ENCODE measurements around the gene GOLM1.

The GOLM1 gene

GRCh38 chr9:86079421-86079831, 19.9 kb downstream of the GOLM1 start:
- peaks cover 38% of the 10 kb centered on the region for H3K36me3 ChIP-seq (ENCODE audit: insufficient read depth, low read depth, low read length)
- H3K4me3 ChIP-seq (ENCODE audit: low read length), result no peak overlapping the region
- no peaks in the 10 kb centered on the region for H3K27me3 ChIP-seq (ENCODE audit: insufficient read depth, low read length)
- H3K9ac ChIP-seq (ENCODE audit: low read depth, low read length), result no peak overlapping the region
- no peaks in the 10 kb centered on the region for H3K9me3 ChIP-seq (ENCODE audit: insufficient read depth, low read depth, low read length)
- no peak overlapping the region for H3K27ac ChIP-seq (ENCODE audit: low read length)
- peaks cover 11% of the 10 kb centered on the region for H3K4me1 ChIP-seq (ENCODE audit: insufficient read depth, low read length)

- Histone ChIP-seq H3K27ac (ENCODE audit: low read length) (no peak overlapping the region), H3K36me3 (ENCODE audit: insufficient read depth, low read depth, low read length) (peaks cover 44% of the 10 kb centered on the region)
These were observed 20.6 kb downstream of the GOLM1 start for GRCh38 chr9:86078731-86079130.

GRCh38 chr9:86077276-86077675, 22.1 kb downstream of the GOLM1 start:
- Histone ChIP-seq H3K9ac (ENCODE audit: low read depth, low read length) (no peak overlapping the region), H3K4me1 (ENCODE audit: insufficient read depth, low read length) (peaks cover 7% of the 10 kb centered on the region; the same call in 1 of the 2 replicates), H3K36me3 (ENCODE audit: insufficient read depth, low read depth, low read length) (peaks cover 52% of the 10 kb centered on the region), H3K27me3 (ENCODE audit: insufficient read depth, low read length) (no peaks in the 10 kb centered on the region), H3K4me3 (ENCODE audit: low read length) (no peak overlapping the region), H3K9me3 (ENCODE audit: insufficient read depth, low read depth, low read length) (no peaks in the 10 kb centered on the region), H3K27ac (ENCODE audit: low read length) (no peak overlapping the region)

More at GRCh38 chr9:86078731-86079130, 20.6 kb downstream of the GOLM1 start:
- Histone ChIP-seq H3K4me3 (ENCODE audit: low read length) (no peak overlapping the region), H3K4me1 (ENCODE audit: insufficient read depth, low read length) (peaks cover 9% of the 10 kb centered on the region), H3K27me3 (ENCODE audit: insufficient read depth, low read length) (no peaks in the 10 kb centered on the region), H3K9ac (ENCODE audit: low read depth, low read length) (no peak overlapping the region), H3K9me3 (ENCODE audit: insufficient read depth, low read depth, low read length) (no peaks in the 10 kb centered on the region)

- peaks cover 57% of the 10 kb centered on the region for H3K36me3 ChIP-seq (ENCODE audit: insufficient read depth, low read depth, low read length)
These were observed 23.9 kb downstream of the GOLM1 start for GRCh38 chr9:86075132-86076109.

GRCh38 chr9:86073839-86074238, 25.5 kb downstream of the GOLM1 start:
- no peak overlapping the region for H3K9ac ChIP-seq (ENCODE audit: low read depth, low read length)
- no peak overlapping the region for H3K4me3 ChIP-seq (ENCODE audit: low read length)
- no peaks in the 10 kb centered on the region for H3K4me1 ChIP-seq (ENCODE audit: insufficient read depth, low read length)
- H3K9me3 ChIP-seq (ENCODE audit: insufficient read depth, low read depth, low read length), result no peaks in the 10 kb centered on the region
- peaks cover 57% of the 10 kb centered on the region for H3K36me3 ChIP-seq (ENCODE audit: insufficient read depth, low read depth, low read length)
- no peak overlapping the region for H3K27ac ChIP-seq (ENCODE audit: low read length)
- no peaks in the 10 kb centered on the region for H3K27me3 ChIP-seq (ENCODE audit: insufficient read depth, low read length)

More at GRCh38 chr9:86075132-86076109, 23.9 kb downstream of the GOLM1 start:
- no peak overlapping the region for H3K4me3 ChIP-seq (ENCODE audit: low read length)
- no peak overlapping the region for H3K9ac ChIP-seq (ENCODE audit: low read depth, low read length)
- H3K4me1 ChIP-seq (ENCODE audit: insufficient read depth, low read length), result peaks cover 7% of the 10 kb centered on the region; the same call in 1 of the 2 replicates
- no peak overlapping the region for H3K27ac ChIP-seq (ENCODE audit: low read length)
- H3K9me3 ChIP-seq (ENCODE audit: insufficient read depth, low read depth, low read length), result no peaks in the 10 kb centered on the region
- H3K27me3 ChIP-seq (ENCODE audit: insufficient read depth, low read length), result no peaks in the 10 kb centered on the region

GRCh38 chr9:86072394-86072877, 26.9 kb downstream of the GOLM1 start:
- Histone ChIP-seq H3K27me3 (ENCODE audit: insufficient read depth, low read length) (no peaks in the 10 kb centered on the region), H3K36me3 (ENCODE audit: insufficient read depth, low read depth, low read length) (peaks cover 47% of the 10 kb centered on the region), H3K27ac (ENCODE audit: low read length) (no peak overlapping the region), H3K4me3 (ENCODE audit: low read length) (no peak overlapping the region), H3K9me3 (ENCODE audit: insufficient read depth, low read depth, low read length) (no peaks in the 10 kb centered on the region), H3K4me1 (ENCODE audit: insufficient read depth, low read length) (no peaks in the 10 kb centered on the region), H3K9ac (ENCODE audit: low read depth, low read length) (no peak overlapping the region)

GRCh38 chr9:86069206-86069869, 30.0 kb downstream of the GOLM1 start:
- H3K27ac ChIP-seq (ENCODE audit: low read length), result no peak overlapping the region
- H3K36me3 ChIP-seq (ENCODE audit: insufficient read depth, low read depth, low read length), result peaks cover 23% of the 10 kb centered on the region
- no peaks in the 10 kb centered on the region for H3K9me3 ChIP-seq (ENCODE audit: insufficient read depth, low read depth, low read length)
- H3K9ac ChIP-seq (ENCODE audit: low read depth, low read length), result no peak overlapping the region
- no peaks in the 10 kb centered on the region for H3K4me1 ChIP-seq (ENCODE audit: insufficient read depth, low read length)
- H3K27me3 ChIP-seq (ENCODE audit: insufficient read depth, low read length), result no peaks in the 10 kb centered on the region
- H3K4me3 ChIP-seq (ENCODE audit: low read length), result no peak overlapping the region

GRCh38 chr9:86064220-86064619, 35.1 kb downstream of the GOLM1 start:
- H3K36me3 ChIP-seq (ENCODE audit: insufficient read depth, low read depth, low read length), result peaks cover 4% of the 10 kb centered on the region; the same call in 1 of the 2 replicates
- no peak overlapping the region for H3K9ac ChIP-seq (ENCODE audit: low read depth, low read length)
- H3K9me3 ChIP-seq (ENCODE audit: insufficient read depth, low read depth, low read length), result no peaks in the 10 kb centered on the region
- no peak overlapping the region for H3K27ac ChIP-seq (ENCODE audit: low read length)
- H3K4me1 ChIP-seq (ENCODE audit: insufficient read depth, low read length), result peaks cover 12% of the 10 kb centered on the region; the same call in 1 of the 2 replicates
- H3K27me3 ChIP-seq (ENCODE audit: insufficient read depth, low read length), result no peaks in the 10 kb centered on the region
- H3K4me3 ChIP-seq (ENCODE audit: low read length), result no peak overlapping the region

- Histone ChIP-seq H3K36me3 (ENCODE audit: insufficient read depth, low read depth, low read length) (no peaks in the 10 kb centered on the region), H3K9ac (ENCODE audit: low read depth, low read length) (no peak overlapping the region), H3K4me1 (ENCODE audit: insufficient read depth, low read length) (peaks cover 12% of the 10 kb centered on the region; the same call in 1 of the 2 replicates), H3K27ac (ENCODE audit: low read length) (no peak overlapping the region), H3K27me3 (ENCODE audit: insufficient read depth, low read length) (no peaks in the 10 kb centered on the region), H3K9me3 (ENCODE audit: insufficient read depth, low read depth, low read length) (no peaks in the 10 kb centered on the region), H3K4me3 (ENCODE audit: low read length) (no peak overlapping the region)
These were observed 36.3 kb downstream of the GOLM1 start for GRCh38 chr9:86062845-86063693.

- Histone ChIP-seq H3K4me1 (ENCODE audit: insufficient read depth, low read length) (peaks cover 12% of the 10 kb centered on the region; the same call in 1 of the 2 replicates), H3K27me3 (ENCODE audit: insufficient read depth, low read length) (no peaks in the 10 kb centered on the region), H3K4me3 (ENCODE audit: low read length) (no peak overlapping the region), H3K36me3 (ENCODE audit: insufficient read depth, low read depth, low read length) (no peaks in the 10 kb centered on the region), H3K27ac (ENCODE audit: low read length) (no peak overlapping the region), H3K9me3 (ENCODE audit: insufficient read depth, low read depth, low read length) (no peaks in the 10 kb centered on the region), H3K9ac (ENCODE audit: low read depth, low read length) (no peak overlapping the region)
These were observed 37.2 kb downstream of the GOLM1 start for GRCh38 chr9:86061972-86062739.
